ENCODE results near the gene PTPN14. TPM values are rescaled to one million over a fixed set of nuclear protein-coding genes. Genes with fewer than 3 reads are reported as not detected.
A peak's percentile ranks its signal among the peaks of the same experiment; 100 is the strongest.
"Not testable (repeated sequence)": the region's sequence is repeated elsewhere in the genome, so short reads cannot be mapped to it uniquely, and the experiment has no call there.

The PTPN14 gene
- polyA plus RNA-seq, 4 donors: 0.45 to 6.1 (median 3.2) TPM

DNA sequence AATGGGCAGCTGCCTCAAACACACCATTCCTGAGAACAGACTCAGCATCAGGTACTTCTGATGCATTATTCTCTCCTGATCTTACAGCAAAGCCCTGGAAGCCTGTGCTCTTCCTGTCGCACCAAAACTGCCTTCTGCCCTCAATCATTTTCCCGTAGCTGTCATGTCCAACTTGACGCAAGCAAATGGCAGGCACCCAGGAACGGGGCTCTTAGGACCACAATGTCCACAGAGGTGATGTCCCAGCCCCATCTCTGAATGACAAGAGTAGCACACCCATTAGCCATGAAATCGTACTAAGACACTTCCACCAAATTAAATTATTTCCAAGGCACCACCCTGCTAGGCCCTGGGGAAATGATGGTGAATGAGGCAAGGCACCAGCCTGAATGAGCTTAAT, 47.1 kb downstream of the PTPN14 start:
- Histone ChIP-seq H3K27me3 (ENCODE audit: control insufficient read depth in 3 of 3, insufficient read depth in 3 of 3, low read length in 3 of 3) (no peaks in the 10 kb centered on the region), H3K36me3 (ENCODE audit: control insufficient read depth in 3 of 3, insufficient read depth in 2 of 3, low read depth in 1 of 3, low read length in 3 of 3) (no peaks in the 10 kb centered on the region), H3K27ac (ENCODE audit: low read depth in 1 of 3, low read length in 2 of 3) (no peak overlapping the region), H3K4me1 (ENCODE audit: control insufficient read depth in 3 of 3, insufficient read depth in 2 of 3, low read depth in 1 of 3, low read length in 2 of 3) (peaks cover 2 to 8% (median 5%) of the 10 kb centered on the region in 3 donors), H3K9me3 (ENCODE audit: control insufficient read depth in 2 of 2, insufficient read depth in 1 of 2, low read depth in 1 of 2, low read length in 1 of 2) (peaks cover 0 to 2% of the 10 kb centered on the region in 2 donors), H3K4me3 (ENCODE audit: low read depth in 1 of 3, low read length in 3 of 3) (no peak overlapping the region)
- 88 to 93% (median 92%) methylated on average over 5 of the region's 5 CpGs for WGBS, 3 donors
- DNase-seq: no peak
- FAIRE-seq: no peak

DNA sequence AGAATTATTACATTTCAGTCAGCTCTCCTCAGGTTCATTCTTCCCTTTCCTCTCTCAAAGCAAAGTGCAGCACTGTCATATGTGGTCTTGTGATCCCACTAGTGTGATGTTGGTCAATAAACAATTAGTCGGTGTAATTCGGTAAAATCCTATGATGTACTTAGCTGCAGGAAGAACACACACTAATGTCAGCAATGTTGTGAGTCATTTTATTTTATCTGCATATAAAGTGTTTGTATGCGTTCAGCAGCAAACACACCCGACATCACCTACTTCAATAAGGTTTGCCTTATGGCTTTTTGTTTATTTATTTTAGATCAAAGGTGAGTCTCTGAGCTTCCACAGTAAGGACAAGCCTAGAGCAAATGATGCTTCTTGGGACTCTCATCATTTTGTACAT, 47.8 kb downstream of the PTPN14 start:
- peak in 1 of 2 donors; percentile 10 for DNase-seq
- Histone ChIP-seq H3K27me3 (ENCODE audit: control insufficient read depth in 3 of 3, insufficient read depth in 3 of 3, low read length in 3 of 3) (no peaks in the 10 kb centered on the region), H3K9me3 (ENCODE audit: control insufficient read depth in 2 of 2, insufficient read depth in 1 of 2, low read depth in 1 of 2, low read length in 1 of 2) (no peaks in the 10 kb centered on the region), H3K4me3 (ENCODE audit: low read depth in 1 of 3, low read length in 3 of 3) (no peak overlapping the region), H3K4me1 (ENCODE audit: control insufficient read depth in 3 of 3, insufficient read depth in 2 of 3, low read depth in 1 of 3, low read length in 2 of 3) (peaks cover 2 to 8% (median 5%) of the 10 kb centered on the region in 3 donors), H3K27ac (ENCODE audit: low read depth in 1 of 3, low read length in 2 of 3) (no peak overlapping the region), H3K36me3 (ENCODE audit: control insufficient read depth in 3 of 3, insufficient read depth in 2 of 3, low read depth in 1 of 3, low read length in 3 of 3) (no peaks in the 10 kb centered on the region)
- 16 to 54% (median 42%) methylated on average over 4 of the region's 4 CpGs for WGBS, 3 donors
- FAIRE-seq: no peak

DNA sequence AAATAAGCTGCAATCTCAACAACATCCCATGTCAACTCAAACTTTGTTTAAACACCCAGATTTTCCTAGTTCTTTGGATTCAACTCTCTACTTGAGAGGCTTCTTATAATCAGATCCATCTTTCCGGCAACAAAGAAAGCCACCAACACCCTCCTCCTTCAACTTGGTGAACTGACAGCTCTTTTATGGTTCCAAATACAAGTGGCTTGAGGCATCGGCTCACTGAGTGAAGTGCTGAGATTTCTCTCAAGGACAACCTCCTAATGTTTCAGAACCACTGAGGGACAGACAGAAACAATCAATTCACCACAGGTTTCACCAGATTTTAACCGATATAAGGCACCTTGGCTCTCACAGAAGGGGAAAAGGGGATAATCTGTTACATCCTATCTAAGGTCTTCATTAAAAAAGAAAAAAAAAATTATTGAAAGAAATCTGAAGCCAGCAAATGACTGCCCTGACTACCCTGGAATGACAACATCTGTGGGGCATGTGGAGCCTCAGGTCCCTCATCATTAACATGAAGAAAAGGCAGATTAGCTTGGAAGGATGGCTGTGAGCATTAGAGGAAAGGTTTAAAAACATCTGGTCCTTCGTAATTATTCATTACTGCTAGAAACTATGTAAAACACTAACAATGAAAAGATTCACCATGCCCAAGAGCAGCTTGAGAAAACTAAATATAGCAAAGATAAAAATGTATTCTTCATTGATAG, 50.9 kb downstream of the PTPN14 start:
- no peak for DNase-seq
- Histone ChIP-seq H3K27ac (ENCODE audit: low read depth in 1 of 3, low read length in 2 of 3) (no peak overlapping the region), H3K4me3 (ENCODE audit: low read depth in 1 of 3, low read length in 3 of 3) (no peak overlapping the region), H3K36me3 (ENCODE audit: control insufficient read depth in 3 of 3, insufficient read depth in 2 of 3, low read depth in 1 of 3, low read length in 3 of 3) (no peaks in the 10 kb centered on the region), H3K4me1 (ENCODE audit: control insufficient read depth in 3 of 3, insufficient read depth in 2 of 3, low read depth in 1 of 3, low read length in 2 of 3) (no peaks in the 10 kb centered on the region), H3K9me3 (ENCODE audit: control insufficient read depth in 2 of 2, insufficient read depth in 1 of 2, low read depth in 1 of 2, low read length in 1 of 2) (no peaks in the 10 kb centered on the region), H3K27me3 (ENCODE audit: control insufficient read depth in 3 of 3, insufficient read depth in 3 of 3, low read length in 3 of 3) (no peaks in the 10 kb centered on the region)
- WGBS, 3 donors: 82 to 92% (median 87%) methylated on average over 4 of the region's 4 CpGs
- FAIRE-seq: no peak

DNA sequence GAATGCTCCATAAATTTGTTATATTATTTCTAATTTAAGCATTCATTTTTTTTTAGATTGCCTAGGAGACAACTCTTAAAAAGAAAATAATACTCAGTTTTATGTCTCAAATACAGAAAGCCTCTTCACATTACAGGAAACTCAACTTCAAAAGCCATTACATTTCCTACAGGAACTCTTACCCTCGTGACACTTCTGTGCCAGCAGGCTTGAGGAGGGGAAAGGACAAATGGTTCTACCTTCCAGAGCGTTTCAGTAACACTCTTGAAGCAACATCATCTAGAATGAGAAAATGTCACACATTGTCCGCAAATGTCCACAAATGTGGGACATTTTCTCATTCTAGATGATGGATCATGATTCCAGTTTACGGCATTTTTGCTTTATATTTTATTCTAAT, 51.7 kb downstream of the PTPN14 start:
- Histone ChIP-seq H3K27me3 (ENCODE audit: control insufficient read depth in 3 of 3, insufficient read depth in 3 of 3, low read length in 3 of 3) (no peaks in the 10 kb centered on the region), H3K4me3 (ENCODE audit: low read depth in 1 of 3, low read length in 3 of 3) (no peak overlapping the region), H3K36me3 (ENCODE audit: control insufficient read depth in 3 of 3, insufficient read depth in 2 of 3, low read depth in 1 of 3, low read length in 3 of 3) (no peaks in the 10 kb centered on the region), H3K4me1 (ENCODE audit: control insufficient read depth in 3 of 3, insufficient read depth in 2 of 3, low read depth in 1 of 3, low read length in 2 of 3) (no peaks in the 10 kb centered on the region), H3K27ac (ENCODE audit: low read depth in 1 of 3, low read length in 2 of 3) (no peak overlapping the region), H3K9me3 (ENCODE audit: control insufficient read depth in 2 of 2, insufficient read depth in 1 of 2, low read depth in 1 of 2, low read length in 1 of 2) (no peaks in the 10 kb centered on the region)
- FAIRE-seq (no peak), DNase-seq (no peak)
- 78 to 88% (median 83%) methylated on average over 4 of the region's 4 CpGs for WGBS, 3 donors

DNA sequence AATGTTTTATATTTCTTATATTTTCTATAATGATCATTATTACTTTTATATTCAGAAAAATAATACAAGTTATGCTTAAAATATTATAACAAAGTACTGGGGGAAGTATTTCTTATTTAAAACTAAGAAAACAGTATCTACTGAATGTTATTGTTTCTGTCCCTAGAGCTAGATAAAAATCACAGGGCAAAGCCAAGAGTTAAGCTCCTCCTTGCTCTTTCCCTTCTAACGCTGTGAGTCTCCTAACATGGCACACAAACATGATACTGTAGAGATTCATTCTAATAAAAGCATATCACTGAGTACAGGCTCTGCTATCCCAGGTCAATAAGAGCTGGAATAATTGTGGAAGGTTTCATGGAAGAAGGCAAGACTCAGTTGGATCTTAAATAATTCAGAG, 53.4 kb downstream of the PTPN14 start:
- no peaks in the 10 kb centered on the region for H3K27me3 ChIP-seq (ENCODE audit: control insufficient read depth in 3 of 3, insufficient read depth in 3 of 3, low read length in 3 of 3)
- no peaks in the 10 kb centered on the region for H3K9me3 ChIP-seq (ENCODE audit: control insufficient read depth in 2 of 2, insufficient read depth in 1 of 2, low read depth in 1 of 2, low read length in 1 of 2)
- H3K4me3 ChIP-seq (ENCODE audit: low read depth in 1 of 3, low read length in 3 of 3): no peak overlapping the region
- no peaks in the 10 kb centered on the region for H3K4me1 ChIP-seq (ENCODE audit: control insufficient read depth in 3 of 3, insufficient read depth in 2 of 3, low read depth in 1 of 3, low read length in 2 of 3)
- FAIRE-seq (no peak), DNase-seq (no peak)
- peaks cover 0 to under 1% (median 0%) of the 10 kb centered on the region in 3 donors for H3K36me3 ChIP-seq (ENCODE audit: control insufficient read depth in 3 of 3, insufficient read depth in 2 of 3, low read depth in 1 of 3, low read length in 3 of 3)
- H3K27ac ChIP-seq (ENCODE audit: low read depth in 1 of 3, low read length in 2 of 3): no peak overlapping the region
- 36 to 46% (median 42%) methylated on average over 1 of the region's 1 CpG for WGBS, 3 donors

DNA sequence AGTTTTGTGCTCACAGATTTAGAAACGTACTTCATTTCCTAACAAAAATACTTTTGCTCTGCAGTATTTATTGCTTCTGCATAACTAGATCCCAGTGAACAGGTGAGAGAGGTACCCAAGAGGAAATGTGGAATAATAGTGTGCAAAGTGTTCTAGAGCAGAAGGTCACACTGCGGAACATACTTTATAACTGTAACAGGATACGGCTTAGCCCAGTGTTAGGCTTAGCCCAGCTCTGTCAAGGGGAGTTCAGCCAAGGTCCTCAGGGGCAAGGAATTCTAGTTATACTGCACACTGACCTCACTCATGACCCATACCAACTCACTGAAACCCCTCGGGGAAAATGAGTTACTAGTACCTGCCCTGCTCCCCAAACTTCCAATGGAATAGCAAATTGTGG, 55.3 kb downstream of the PTPN14 start:
- no peak overlapping the region for H3K4me3 ChIP-seq (ENCODE audit: low read depth in 1 of 3, low read length in 3 of 3)

DNA sequence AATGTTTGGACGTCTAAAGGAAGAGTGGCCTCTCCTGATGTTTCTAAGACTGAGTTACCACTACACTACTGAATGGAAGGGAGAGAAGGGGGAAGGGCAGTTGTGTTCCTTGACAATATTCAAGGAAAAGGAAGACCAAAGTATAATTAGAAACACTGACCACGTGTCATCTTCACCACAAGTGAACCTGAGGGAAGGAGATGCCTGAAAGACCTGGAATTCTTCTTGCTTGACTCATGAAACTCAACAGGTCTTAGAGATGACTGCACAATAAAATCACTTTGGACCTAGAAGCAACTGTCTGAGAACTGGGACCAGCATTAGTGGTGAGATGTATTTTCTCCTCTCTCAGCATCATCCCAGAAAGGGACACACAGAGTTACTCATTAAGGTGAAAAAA, 56.7 kb downstream of the PTPN14 start:
- peaks cover 0 to 2% (median 0%) of the 10 kb centered on the region in 3 donors for H3K36me3 ChIP-seq (ENCODE audit: control insufficient read depth in 3 of 3, insufficient read depth in 2 of 3, low read depth in 1 of 3, low read length in 3 of 3)
- H3K27ac ChIP-seq (ENCODE audit: low read depth in 1 of 3, low read length in 2 of 3): no peak overlapping the region
- no peak overlapping the region for H3K4me3 ChIP-seq (ENCODE audit: low read depth in 1 of 3, low read length in 3 of 3)
- 56 to 63% (median 63%) methylated on average over 2 of the region's 2 CpGs for WGBS, 3 donors
- no peak for FAIRE-seq
- no peak for DNase-seq
- no peaks in the 10 kb centered on the region for H3K9me3 ChIP-seq (ENCODE audit: control insufficient read depth in 2 of 2, insufficient read depth in 1 of 2, low read depth in 1 of 2, low read length in 1 of 2)
- no peaks in the 10 kb centered on the region for H3K4me1 ChIP-seq (ENCODE audit: control insufficient read depth in 3 of 3, insufficient read depth in 2 of 3, low read depth in 1 of 3, low read length in 2 of 3)
- no peaks in the 10 kb centered on the region for H3K27me3 ChIP-seq (ENCODE audit: control insufficient read depth in 3 of 3, insufficient read depth in 3 of 3, low read length in 3 of 3)

More for the DNA sequence above, 55.3 kb downstream of the PTPN14 start:
- 69 to 83% (median 79%) methylated on average over 4 of the region's 4 CpGs for WGBS, 3 donors
- H3K27ac ChIP-seq (ENCODE audit: low read depth in 1 of 3, low read length in 2 of 3): no peak overlapping the region
- no peaks in the 10 kb centered on the region for H3K4me1 ChIP-seq (ENCODE audit: control insufficient read depth in 3 of 3, insufficient read depth in 2 of 3, low read depth in 1 of 3, low read length in 2 of 3)
- no peaks in the 10 kb centered on the region for H3K9me3 ChIP-seq (ENCODE audit: control insufficient read depth in 2 of 2, insufficient read depth in 1 of 2, low read depth in 1 of 2, low read length in 1 of 2)
- no peak for DNase-seq
- H3K27me3 ChIP-seq (ENCODE audit: control insufficient read depth in 3 of 3, insufficient read depth in 3 of 3, low read length in 3 of 3): no peaks in the 10 kb centered on the region
- no peak for FAIRE-seq
- peaks cover 0 to 2% (median 0%) of the 10 kb centered on the region in 3 donors for H3K36me3 ChIP-seq (ENCODE audit: control insufficient read depth in 3 of 3, insufficient read depth in 2 of 3, low read depth in 1 of 3, low read length in 3 of 3)

DNA sequence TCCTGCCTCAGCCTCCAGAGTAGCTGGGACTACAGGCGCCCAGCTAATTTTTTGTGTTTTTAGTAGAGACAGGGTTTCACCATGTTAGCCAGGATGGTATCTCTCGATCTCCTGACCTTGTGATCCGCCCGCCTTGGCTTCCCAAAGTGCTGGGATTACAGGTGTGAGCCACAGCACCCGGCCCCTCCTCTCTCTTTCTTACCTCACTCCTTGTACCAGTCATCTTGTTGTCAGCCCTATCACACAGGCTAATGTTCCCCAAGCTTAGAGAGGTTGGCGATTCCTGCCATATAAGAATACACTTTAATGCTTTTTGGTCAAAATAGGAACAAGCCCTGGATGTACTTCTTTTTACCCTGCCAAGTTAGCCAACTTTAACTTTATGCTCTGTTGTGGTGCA, 57.2 kb downstream of the PTPN14 start:
- not testable (repeated sequence) for H3K27me3 ChIP-seq (ENCODE audit: control insufficient read depth in 3 of 3, insufficient read depth in 3 of 3, low read length in 3 of 3); H3K4me1 ChIP-seq (ENCODE audit: control insufficient read depth in 3 of 3, insufficient read depth in 2 of 3, low read depth in 1 of 3, low read length in 2 of 3); H3K36me3 ChIP-seq (ENCODE audit: control insufficient read depth in 3 of 3, insufficient read depth in 2 of 3, low read depth in 1 of 3, low read length in 3 of 3); H3K27ac ChIP-seq (ENCODE audit: low read depth in 1 of 3, low read length in 2 of 3); H3K4me3 ChIP-seq (ENCODE audit: low read depth in 1 of 3, low read length in 3 of 3); FAIRE-seq; H3K9me3 ChIP-seq (ENCODE audit: control insufficient read depth in 2 of 2, insufficient read depth in 1 of 2, low read depth in 1 of 2, low read length in 1 of 2); DNase-seq
- WGBS, 3 donors: 84 to 94% (median 88%) methylated on average over 6 of the region's 6 CpGs

Measured in small intestine (tissue), 7 donors.